ENCODE measurements around the gene GLYR1. TPM values are rescaled to one million over a fixed set of nuclear protein-coding genes. Genes with fewer than 3 reads are reported as not detected.
"Not testable (repeated sequence)": the region's sequence is repeated elsewhere in the genome, so short reads cannot be mapped to it uniquely, and the experiment has no call there.

The GLYR1 gene
- polyA plus RNA-seq, 1 donor from 2014 or later = 78.6 TPM

DNA sequence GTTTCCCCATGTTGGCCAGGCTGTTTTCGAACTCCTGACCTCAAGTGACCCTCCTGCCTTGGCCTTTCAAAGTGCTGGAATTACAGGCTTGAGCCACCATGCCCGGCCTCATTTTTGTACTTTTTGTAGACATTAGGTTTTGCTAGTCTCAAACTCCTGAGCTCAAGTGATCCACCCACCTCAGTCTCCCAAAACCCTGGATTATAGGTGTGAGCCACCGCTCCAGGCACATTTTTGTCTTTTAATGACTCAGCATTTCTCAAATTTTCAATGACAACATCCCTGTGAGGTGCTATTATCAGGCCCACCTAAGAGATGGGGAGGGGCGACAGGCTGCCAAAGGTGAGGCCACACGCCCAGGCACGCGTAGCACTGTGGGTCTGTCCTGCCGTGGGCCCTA, 60.0 kb downstream of the GLYR1 start:
- H3F3A ChIP-seq (ENCODE audit: insufficient read depth, low read length, poor library complexity, severe bottlenecking) = no peaks in the 10 kb centered on the region
- H2AFZ ChIP-seq (ENCODE audit: low read depth, low read length) = no peak overlapping the region
- TF ChIP-seq POLR2AphosphoS5 (IDR thresholded peaks at IDR 0.05) (no peak), SMC3 (conservative IDR thresholded peaks at IDR 0.05; ENCODE audit: poor library complexity) (no peak), EP300 (conservative IDR thresholded peaks at IDR 0.05; ENCODE audit: poor library complexity, severe bottlenecking) (no peak), EZH2 (IDR thresholded peaks at IDR 0.05; ENCODE audit: borderline replicate concordance, insufficient read depth, low read length, poor library complexity, severe bottlenecking) (no peak)
- TF ChIP-seq, protein P1, sequence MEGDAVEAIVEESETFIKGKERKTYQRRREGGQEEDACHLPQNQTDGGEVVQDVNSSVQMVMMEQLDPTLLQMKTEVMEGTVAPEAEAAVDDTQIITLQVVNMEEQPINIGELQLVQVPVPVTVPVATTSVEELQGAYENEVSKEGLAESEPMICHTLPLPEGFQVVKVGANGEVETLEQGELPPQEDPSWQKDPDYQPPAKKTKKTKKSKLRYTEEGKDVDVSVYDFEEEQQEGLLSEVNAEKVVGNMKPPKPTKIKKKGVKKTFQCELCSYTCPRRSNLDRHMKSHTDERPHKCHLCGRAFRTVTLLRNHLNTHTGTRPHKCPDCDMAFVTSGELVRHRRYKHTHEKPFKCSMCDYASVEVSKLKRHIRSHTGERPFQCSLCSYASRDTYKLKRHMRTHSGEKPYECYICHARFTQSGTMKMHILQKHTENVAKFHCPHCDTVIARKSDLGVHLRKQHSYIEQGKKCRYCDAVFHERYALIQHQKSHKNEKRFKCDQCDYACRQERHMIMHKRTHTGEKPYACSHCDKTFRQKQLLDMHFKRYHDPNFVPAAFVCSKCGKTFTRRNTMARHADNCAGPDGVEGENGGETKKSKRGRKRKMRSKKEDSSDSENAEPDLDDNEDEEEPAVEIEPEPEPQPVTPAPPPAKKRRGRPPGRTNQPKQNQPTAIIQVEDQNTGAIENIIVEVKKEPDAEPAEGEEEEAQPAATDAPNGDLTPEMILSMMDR (IDR thresholded peaks at IDR 0.05; ENCODE audit: poor library complexity, severe bottlenecking) = no peak
- H3K4me3 ChIP-seq (ENCODE audit: low read length) = no peak overlapping the region
- H3K9ac ChIP-seq (ENCODE audit: low read length) = no peak overlapping the region
- no peaks in the 10 kb centered on the region for H3K9me3 ChIP-seq (ENCODE audit: low read length)
- no peak overlapping the region for H3K4me2 ChIP-seq (ENCODE audit: low read length)
- H3K36me3 ChIP-seq (ENCODE audit: insufficient read depth, low read length) = no peaks in the 10 kb centered on the region
- no peaks in the 10 kb centered on the region for H4K20me1 ChIP-seq (ENCODE audit: insufficient read depth)
- H3K27me3 ChIP-seq (ENCODE audit: insufficient read depth, low read depth, low read length) = no peaks in the 10 kb centered on the region
- no peaks in the 10 kb centered on the region for H3K9me2 ChIP-seq (ENCODE audit: insufficient read depth, low read length)
- H3K79me2 ChIP-seq (replicated peaks; ENCODE audit: insufficient read depth, low read length) = no peaks in the 10 kb centered on the region
- H3K27ac ChIP-seq (ENCODE audit: low read length) = no peak overlapping the region

DNA sequence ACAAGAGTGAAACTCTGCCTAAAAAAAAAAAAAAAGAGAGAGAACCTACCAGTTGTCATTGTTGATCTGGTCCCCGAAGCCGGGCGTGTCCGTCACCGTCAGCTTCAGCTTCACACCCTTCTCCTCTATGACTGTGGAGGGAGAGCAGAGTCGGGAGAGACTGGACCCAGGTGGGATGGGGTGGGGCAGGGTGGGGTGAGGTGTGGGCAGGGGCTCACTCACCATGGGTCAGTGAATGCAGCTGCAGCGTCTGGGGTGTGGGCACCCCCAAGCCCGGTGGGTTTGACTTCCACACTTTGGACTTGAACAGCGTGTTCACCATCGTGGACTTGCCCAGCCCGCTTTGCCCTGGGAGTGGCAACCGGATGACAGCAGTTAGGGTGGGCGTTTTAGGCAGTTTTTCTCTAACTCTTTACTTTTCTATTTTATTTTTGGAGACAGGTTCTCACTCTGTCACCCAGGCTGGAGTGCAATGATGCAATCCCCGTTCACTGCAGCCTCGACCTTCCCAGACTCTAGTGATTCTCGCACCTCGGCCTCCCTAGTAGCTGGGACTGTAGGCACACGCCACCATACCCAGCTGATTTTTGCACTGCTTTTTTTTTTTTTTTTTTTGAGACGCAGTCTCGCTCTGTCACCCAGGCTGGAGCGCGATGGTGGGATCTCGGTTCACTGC, 61.2 kb downstream of the GLYR1 start:
- Histone ChIP-seq H3K4me3 (ENCODE audit: low read length) (no peak overlapping the region), H3K79me2 (replicated peaks; ENCODE audit: insufficient read depth, low read length) (no peaks in the 10 kb centered on the region), H2AFZ (ENCODE audit: low read depth, low read length) (no peak overlapping the region), H3K9me2 (ENCODE audit: insufficient read depth, low read length) (no peaks in the 10 kb centered on the region), H3K9me3 (ENCODE audit: low read length) (no peaks in the 10 kb centered on the region), H3K36me3 (ENCODE audit: insufficient read depth, low read length) (no peaks in the 10 kb centered on the region), H3K27ac (ENCODE audit: low read length) (no peak overlapping the region), H3F3A (ENCODE audit: insufficient read depth, low read length, poor library complexity, severe bottlenecking) (no peaks in the 10 kb centered on the region), H3K9ac (ENCODE audit: low read length) (no peak overlapping the region), H3K4me2 (ENCODE audit: low read length) (no peak overlapping the region), H4K20me1 (ENCODE audit: insufficient read depth) (no peaks in the 10 kb centered on the region), H3K27me3 (ENCODE audit: insufficient read depth, low read depth, low read length) (no peaks in the 10 kb centered on the region)
- TF ChIP-seq TAF1 (IDR thresholded peaks at IDR 0.05; ENCODE audit: low read depth) (no peak), EP300 (conservative IDR thresholded peaks at IDR 0.05; ENCODE audit: poor library complexity, severe bottlenecking) (no peak), MXI1 (conservative IDR thresholded peaks at IDR 0.05; ENCODE audit: poor library complexity, severe bottlenecking) (no peak), EZH2 (IDR thresholded peaks at IDR 0.05; ENCODE audit: borderline replicate concordance, insufficient read depth, low read length, poor library complexity, severe bottlenecking) (no peak)
- TF ChIP-seq, protein P2, sequence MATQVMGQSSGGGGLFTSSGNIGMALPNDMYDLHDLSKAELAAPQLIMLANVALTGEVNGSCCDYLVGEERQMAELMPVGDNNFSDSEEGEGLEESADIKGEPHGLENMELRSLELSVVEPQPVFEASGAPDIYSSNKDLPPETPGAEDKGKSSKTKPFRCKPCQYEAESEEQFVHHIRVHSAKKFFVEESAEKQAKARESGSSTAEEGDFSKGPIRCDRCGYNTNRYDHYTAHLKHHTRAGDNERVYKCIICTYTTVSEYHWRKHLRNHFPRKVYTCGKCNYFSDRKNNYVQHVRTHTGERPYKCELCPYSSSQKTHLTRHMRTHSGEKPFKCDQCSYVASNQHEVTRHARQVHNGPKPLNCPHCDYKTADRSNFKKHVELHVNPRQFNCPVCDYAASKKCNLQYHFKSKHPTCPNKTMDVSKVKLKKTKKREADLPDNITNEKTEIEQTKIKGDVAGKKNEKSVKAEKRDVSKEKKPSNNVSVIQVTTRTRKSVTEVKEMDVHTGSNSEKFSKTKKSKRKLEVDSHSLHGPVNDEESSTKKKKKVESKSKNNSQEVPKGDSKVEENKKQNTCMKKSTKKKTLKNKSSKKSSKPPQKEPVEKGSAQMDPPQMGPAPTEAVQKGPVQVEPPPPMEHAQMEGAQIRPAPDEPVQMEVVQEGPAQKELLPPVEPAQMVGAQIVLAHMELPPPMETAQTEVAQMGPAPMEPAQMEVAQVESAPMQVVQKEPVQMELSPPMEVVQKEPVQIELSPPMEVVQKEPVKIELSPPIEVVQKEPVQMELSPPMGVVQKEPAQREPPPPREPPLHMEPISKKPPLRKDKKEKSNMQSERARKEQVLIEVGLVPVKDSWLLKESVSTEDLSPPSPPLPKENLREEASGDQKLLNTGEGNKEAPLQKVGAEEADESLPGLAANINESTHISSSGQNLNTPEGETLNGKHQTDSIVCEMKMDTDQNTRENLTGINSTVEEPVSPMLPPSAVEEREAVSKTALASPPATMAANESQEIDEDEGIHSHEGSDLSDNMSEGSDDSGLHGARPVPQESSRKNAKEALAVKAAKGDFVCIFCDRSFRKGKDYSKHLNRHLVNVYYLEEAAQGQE (IDR thresholded peaks at IDR 0.05; ENCODE audit: borderline replicate concordance) = no peak

DNA sequence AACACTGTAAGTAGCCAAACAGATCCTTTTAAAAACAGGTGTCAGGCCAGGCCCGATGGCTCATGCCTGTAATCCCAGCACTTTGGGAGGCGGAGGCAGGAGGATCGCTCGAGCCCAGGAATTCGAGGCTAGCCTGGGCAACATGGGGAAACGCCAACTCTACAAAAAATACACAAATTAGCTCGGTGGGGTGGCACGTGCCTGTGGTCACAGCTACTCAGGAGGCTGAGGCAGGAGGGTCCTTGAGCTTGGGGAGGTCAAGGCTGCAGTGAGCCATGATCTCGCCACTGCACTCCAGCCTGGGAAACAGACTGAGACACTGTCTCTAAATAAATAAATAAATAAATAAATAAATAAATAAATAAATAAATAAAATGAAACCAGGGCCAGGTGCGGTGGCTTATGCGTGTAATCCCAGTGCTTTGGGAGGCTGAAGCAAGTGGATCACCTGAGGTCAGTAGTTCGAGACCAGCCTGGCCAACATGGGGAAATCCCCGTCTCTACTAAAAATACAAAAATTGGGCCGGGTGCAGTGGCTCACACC, 62.6 kb downstream of the GLYR1 start:
- H4K20me1 ChIP-seq (ENCODE audit: insufficient read depth); H2AFZ ChIP-seq (ENCODE audit: low read depth, low read length); H3K9me3 ChIP-seq (ENCODE audit: low read length); H3K36me3 ChIP-seq (ENCODE audit: insufficient read depth, low read length); H3K4me3 ChIP-seq (ENCODE audit: low read length); H3K27me3 ChIP-seq (ENCODE audit: insufficient read depth, low read depth, low read length); H3K79me2 ChIP-seq (replicated peaks; ENCODE audit: insufficient read depth, low read length); H3K9me2 ChIP-seq (ENCODE audit: insufficient read depth, low read length); H3K9ac ChIP-seq (ENCODE audit: low read length); H3F3A ChIP-seq (ENCODE audit: insufficient read depth, low read length, poor library complexity, severe bottlenecking); H3K27ac ChIP-seq (ENCODE audit: low read length); H3K4me2 ChIP-seq (ENCODE audit: low read length): not testable (repeated sequence)

All from neural cell (in vitro differentiated cells).